Measurements from ENCODE around the gene TPSB2.
"Not testable (repeated sequence)": the region's sequence is repeated elsewhere in the genome, so short reads cannot be mapped to it uniquely, and the experiment has no call there.

DNA sequence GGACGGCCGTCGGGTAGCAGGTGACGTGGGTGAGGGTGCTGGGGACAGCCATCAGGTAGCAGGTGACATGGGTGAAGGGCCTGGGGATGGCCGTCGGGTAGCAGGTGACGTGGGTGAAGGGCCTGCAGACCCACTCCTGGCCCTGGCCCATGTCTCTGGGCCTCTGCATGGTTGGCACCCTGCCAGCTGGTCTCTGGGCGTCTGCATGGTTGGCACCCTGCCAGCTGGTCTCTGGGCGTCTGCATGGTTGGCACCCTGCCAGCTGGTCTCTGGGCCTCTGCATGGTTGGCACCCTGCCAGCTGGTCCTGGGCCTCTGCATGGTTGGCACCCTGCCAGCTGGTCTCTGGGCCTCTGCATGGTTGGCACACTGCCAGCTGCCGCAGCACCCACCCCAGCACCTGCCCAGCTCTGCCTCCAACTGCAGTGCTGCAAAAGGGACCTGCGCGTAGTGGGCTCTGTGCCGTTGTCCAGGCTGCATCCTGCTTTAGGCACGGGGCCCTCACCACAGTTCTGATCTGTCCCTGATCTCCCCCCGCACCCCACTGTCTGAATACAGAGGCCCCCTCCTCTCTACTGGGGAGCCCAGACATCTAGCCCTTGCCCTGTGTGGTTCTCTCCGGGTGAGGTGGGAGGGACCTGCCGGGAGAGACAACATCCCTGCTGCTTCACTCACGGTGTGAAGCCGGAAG is 41.9 kb upstream of the TPSB2 start:
- TF ChIP-seq, protein P1, sequence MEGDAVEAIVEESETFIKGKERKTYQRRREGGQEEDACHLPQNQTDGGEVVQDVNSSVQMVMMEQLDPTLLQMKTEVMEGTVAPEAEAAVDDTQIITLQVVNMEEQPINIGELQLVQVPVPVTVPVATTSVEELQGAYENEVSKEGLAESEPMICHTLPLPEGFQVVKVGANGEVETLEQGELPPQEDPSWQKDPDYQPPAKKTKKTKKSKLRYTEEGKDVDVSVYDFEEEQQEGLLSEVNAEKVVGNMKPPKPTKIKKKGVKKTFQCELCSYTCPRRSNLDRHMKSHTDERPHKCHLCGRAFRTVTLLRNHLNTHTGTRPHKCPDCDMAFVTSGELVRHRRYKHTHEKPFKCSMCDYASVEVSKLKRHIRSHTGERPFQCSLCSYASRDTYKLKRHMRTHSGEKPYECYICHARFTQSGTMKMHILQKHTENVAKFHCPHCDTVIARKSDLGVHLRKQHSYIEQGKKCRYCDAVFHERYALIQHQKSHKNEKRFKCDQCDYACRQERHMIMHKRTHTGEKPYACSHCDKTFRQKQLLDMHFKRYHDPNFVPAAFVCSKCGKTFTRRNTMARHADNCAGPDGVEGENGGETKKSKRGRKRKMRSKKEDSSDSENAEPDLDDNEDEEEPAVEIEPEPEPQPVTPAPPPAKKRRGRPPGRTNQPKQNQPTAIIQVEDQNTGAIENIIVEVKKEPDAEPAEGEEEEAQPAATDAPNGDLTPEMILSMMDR (IDR thresholded peaks at IDR 0.05), result not testable (repeated sequence)
- TF ChIP-seq, protein P2, sequence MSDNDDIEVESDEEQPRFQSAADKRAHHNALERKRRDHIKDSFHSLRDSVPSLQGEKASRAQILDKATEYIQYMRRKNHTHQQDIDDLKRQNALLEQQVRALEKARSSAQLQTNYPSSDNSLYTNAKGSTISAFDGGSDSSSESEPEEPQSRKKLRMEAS (CRISPR knock-in tag; IDR thresholded peaks at IDR 0.05), result not testable (repeated sequence)
- TF ChIP-seq ZNF232 (CRISPR knock-in tag; IDR thresholded peaks at IDR 0.05); ZBTB21 (CRISPR knock-in tag; IDR thresholded peaks at IDR 0.05; ENCODE audit: borderline replicate concordance); KAT7 (CRISPR knock-in tag; IDR thresholded peaks at IDR 0.05; ENCODE audit: borderline replicate concordance); FOXP1 (CRISPR knock-in tag; IDR thresholded peaks at IDR 0.05; ENCODE audit: borderline replicate concordance): not testable (repeated sequence)
- TF ChIP-seq, protein P3, sequence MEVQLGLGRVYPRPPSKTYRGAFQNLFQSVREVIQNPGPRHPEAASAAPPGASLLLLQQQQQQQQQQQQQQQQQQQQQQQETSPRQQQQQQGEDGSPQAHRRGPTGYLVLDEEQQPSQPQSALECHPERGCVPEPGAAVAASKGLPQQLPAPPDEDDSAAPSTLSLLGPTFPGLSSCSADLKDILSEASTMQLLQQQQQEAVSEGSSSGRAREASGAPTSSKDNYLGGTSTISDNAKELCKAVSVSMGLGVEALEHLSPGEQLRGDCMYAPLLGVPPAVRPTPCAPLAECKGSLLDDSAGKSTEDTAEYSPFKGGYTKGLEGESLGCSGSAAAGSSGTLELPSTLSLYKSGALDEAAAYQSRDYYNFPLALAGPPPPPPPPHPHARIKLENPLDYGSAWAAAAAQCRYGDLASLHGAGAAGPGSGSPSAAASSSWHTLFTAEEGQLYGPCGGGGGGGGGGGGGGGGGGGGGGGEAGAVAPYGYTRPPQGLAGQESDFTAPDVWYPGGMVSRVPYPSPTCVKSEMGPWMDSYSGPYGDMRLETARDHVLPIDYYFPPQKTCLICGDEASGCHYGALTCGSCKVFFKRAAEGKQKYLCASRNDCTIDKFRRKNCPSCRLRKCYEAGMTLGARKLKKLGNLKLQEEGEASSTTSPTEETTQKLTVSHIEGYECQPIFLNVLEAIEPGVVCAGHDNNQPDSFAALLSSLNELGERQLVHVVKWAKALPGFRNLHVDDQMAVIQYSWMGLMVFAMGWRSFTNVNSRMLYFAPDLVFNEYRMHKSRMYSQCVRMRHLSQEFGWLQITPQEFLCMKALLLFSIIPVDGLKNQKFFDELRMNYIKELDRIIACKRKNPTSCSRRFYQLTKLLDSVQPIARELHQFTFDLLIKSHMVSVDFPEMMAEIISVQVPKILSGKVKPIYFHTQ (CRISPR knock-in tag; IDR thresholded peaks at IDR 0.05), result not testable (repeated sequence)
- TF ChIP-seq, protein P4, sequence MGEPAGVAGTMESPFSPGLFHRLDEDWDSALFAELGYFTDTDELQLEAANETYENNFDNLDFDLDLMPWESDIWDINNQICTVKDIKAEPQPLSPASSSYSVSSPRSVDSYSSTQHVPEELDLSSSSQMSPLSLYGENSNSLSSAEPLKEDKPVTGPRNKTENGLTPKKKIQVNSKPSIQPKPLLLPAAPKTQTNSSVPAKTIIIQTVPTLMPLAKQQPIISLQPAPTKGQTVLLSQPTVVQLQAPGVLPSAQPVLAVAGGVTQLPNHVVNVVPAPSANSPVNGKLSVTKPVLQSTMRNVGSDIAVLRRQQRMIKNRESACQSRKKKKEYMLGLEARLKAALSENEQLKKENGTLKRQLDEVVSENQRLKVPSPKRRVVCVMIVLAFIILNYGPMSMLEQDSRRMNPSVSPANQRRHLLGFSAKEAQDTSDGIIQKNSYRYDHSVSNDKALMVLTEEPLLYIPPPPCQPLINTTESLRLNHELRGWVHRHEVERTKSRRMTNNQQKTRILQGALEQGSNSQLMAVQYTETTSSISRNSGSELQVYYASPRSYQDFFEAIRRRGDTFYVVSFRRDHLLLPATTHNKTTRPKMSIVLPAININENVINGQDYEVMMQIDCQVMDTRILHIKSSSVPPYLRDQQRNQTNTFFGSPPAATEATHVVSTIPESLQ (CRISPR knock-in tag; IDR thresholded peaks at IDR 0.05), result not testable (repeated sequence)
